ENCODE data around the gene ALOX5. TPM values are rescaled to one million over a fixed set of nuclear protein-coding genes. Genes with fewer than 3 reads are reported as not detected.

ALOX5 gene
- total RNA-seq, 1 experiment from 2014 or later: 0.11 TPM

DNA sequence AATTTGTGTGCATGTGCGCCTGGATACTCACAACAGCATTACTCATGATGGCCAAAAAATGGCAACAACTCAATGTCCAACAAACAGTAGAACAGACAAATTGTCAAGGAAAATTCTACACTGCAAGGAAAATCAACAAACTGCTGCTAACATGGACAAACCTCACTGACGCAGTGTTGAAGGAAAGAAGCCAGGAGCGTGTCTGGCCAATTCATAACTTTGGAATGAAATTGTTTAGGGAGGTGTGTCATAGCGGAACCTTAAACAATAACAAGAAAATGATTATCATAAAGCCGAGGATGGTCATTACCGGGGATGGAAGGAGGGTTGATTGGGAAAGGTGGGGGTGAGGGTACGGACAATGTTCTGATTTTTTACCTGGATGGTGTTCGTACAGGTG lies 29.1 kb downstream of the ALOX5 start:
- H3K9me3 ChIP-seq (ENCODE audit: low read length): no peaks in the 10 kb centered on the region
- H3K36me3 ChIP-seq (ENCODE audit: low read depth, low read length): no peaks in the 10 kb centered on the region
- CTCF ChIA-PET: no interaction called here
- intact Hi-C loops (cut with micrococcal nuclease): no loop called here
- H3K9ac ChIP-seq (ENCODE audit: low read length): no peak overlapping the region
- BruUV-seq (replicated peaks): no TSS peak
- peaks cover 18% of the 10 kb centered on the region for H3K4me1 ChIP-seq (ENCODE audit: insufficient read depth, low read length)
- no peak overlapping the region for H3K4me3 ChIP-seq (ENCODE audit: low read length)
- H4K20me1 ChIP-seq (ENCODE audit: low read length): no peaks in the 10 kb centered on the region
- ATAC-seq (peak; percentile 89), DNase-seq (peak; percentile 83)
- no peaks in the 10 kb centered on the region for H3K79me2 ChIP-seq (ENCODE audit: low read length)
- H3K4me2 ChIP-seq (ENCODE audit: low read length): peak overlapping the region; percentile 30
- no peaks in the 10 kb centered on the region for H3F3A ChIP-seq (ENCODE audit: low read length, unreplicated experiment)
- H3K27ac ChIP-seq (ENCODE audit: low read length): no peak overlapping the region
- no peak overlapping the region for H2AFZ ChIP-seq (ENCODE audit: low read length)
- H3K27me3 ChIP-seq (ENCODE audit: low read length): peaks cover 32% of the 10 kb centered on the region
- no peaks in the 10 kb centered on the region for H3K9me2 ChIP-seq (replicated peaks; ENCODE audit: low read length)
- TF ChIP-seq EZH2 (IDR thresholded peaks at IDR 0.05; ENCODE audit: low read length, unreplicated experiment) (no peak), EZH2phosphoT487 (IDR thresholded peaks at IDR 0.05; ENCODE audit: borderline replicate concordance, low read length) (no peak), CTCF (conservative IDR thresholded peaks at IDR 0.05; ENCODE audit: low read depth, low read length) (no peak)
- POLR2A ChIA-PET (ENCODE audit: unreplicated experiment): no interaction called here

- TF ChIP-seq CTCF (conservative IDR thresholded peaks at IDR 0.05; ENCODE audit: low read depth, low read length) (no peak), EZH2 (IDR thresholded peaks at IDR 0.05; ENCODE audit: low read length, unreplicated experiment) (no peak), EZH2phosphoT487 (IDR thresholded peaks at IDR 0.05; ENCODE audit: borderline replicate concordance, low read length) (no peak)
- Histone ChIP-seq H3K4me1 (ENCODE audit: insufficient read depth, low read length) (peaks cover 18% of the 10 kb centered on the region), H3K4me2 (ENCODE audit: low read length) (no peak overlapping the region), H3K9me3 (ENCODE audit: low read length) (no peaks in the 10 kb centered on the region), H3K9me2 (replicated peaks; ENCODE audit: low read length) (no peaks in the 10 kb centered on the region), H2AFZ (ENCODE audit: low read length) (0 out of 2 replicates have a peak overlapping the region, but pooled peaks have one; percentile 8), H4K20me1 (ENCODE audit: low read length) (no peaks in the 10 kb centered on the region), H3K79me2 (ENCODE audit: low read length) (no peaks in the 10 kb centered on the region), H3K9ac (ENCODE audit: low read length) (no peak overlapping the region), H3F3A (ENCODE audit: low read length, unreplicated experiment) (no peaks in the 10 kb centered on the region), H3K4me3 (ENCODE audit: low read length) (no peak overlapping the region), H3K27me3 (ENCODE audit: low read length) (peaks cover 28% of the 10 kb centered on the region), H3K36me3 (ENCODE audit: low read depth, low read length) (no peaks in the 10 kb centered on the region), H3K27ac (ENCODE audit: low read length) (no peak overlapping the region)
- DNase-seq: no peak
- POLR2A ChIA-PET (ENCODE audit: unreplicated experiment): no interaction called here
- CTCF ChIA-PET: no interaction called here
- ATAC-seq: peak; percentile 32; the same call in 1 of the 2 replicates
- intact Hi-C loops (cut with micrococcal nuclease): no loop called here
- no TSS peak for BruUV-seq (replicated peaks)
Observed at GRCh38 chr10:45404087-45404769, 30.2 kb downstream of the ALOX5 start.

GRCh38 chr10:45404770-45405120 lies 30.7 kb downstream of the ALOX5 start:
- H3K36me3 ChIP-seq (ENCODE audit: low read depth, low read length): no peaks in the 10 kb centered on the region
- H3K27me3 ChIP-seq (ENCODE audit: low read length): peaks cover 23% of the 10 kb centered on the region
- H4K20me1 ChIP-seq (ENCODE audit: low read length): no peaks in the 10 kb centered on the region
- no peak overlapping the region for H3K4me3 ChIP-seq (ENCODE audit: low read length)
- H3K9ac ChIP-seq (ENCODE audit: low read length): no peak overlapping the region
- H3F3A ChIP-seq (ENCODE audit: low read length, unreplicated experiment): no peaks in the 10 kb centered on the region
- intact Hi-C loops (cut with micrococcal nuclease): no loop called here
- no peak for TF ChIP-seq CTCF (conservative IDR thresholded peaks at IDR 0.05; ENCODE audit: low read depth, low read length)
- TF ChIP-seq EZH2 (IDR thresholded peaks at IDR 0.05; ENCODE audit: low read length, unreplicated experiment): no peak
- no peak for TF ChIP-seq EZH2phosphoT487 (IDR thresholded peaks at IDR 0.05; ENCODE audit: borderline replicate concordance, low read length)
- no peak overlapping the region for H3K27ac ChIP-seq (ENCODE audit: low read length)
- H2AFZ ChIP-seq (ENCODE audit: low read length): no peak overlapping the region
- peaks cover 18% of the 10 kb centered on the region for H3K4me1 ChIP-seq (ENCODE audit: insufficient read depth, low read length)
- no peak for ATAC-seq
- ChIA-PET POLR2A (ENCODE audit: unreplicated experiment) (no interaction called here), CTCF (no interaction called here)
- no TSS peak for BruUV-seq (replicated peaks)
- H3K79me2 ChIP-seq (ENCODE audit: low read length): no peaks in the 10 kb centered on the region
- H3K4me2 ChIP-seq (ENCODE audit: low read length): no peak overlapping the region
- no peak for DNase-seq
- H3K9me2 ChIP-seq (replicated peaks; ENCODE audit: low read length): no peaks in the 10 kb centered on the region
- no peaks in the 10 kb centered on the region for H3K9me3 ChIP-seq (ENCODE audit: low read length)
